Testis (tissue), 3 donors: ENCODE data around the gene GLDN. TPM values are rescaled to one million over a fixed set of nuclear protein-coding genes. Genes with fewer than 3 reads are reported as not detected.
A peak's percentile ranks its signal among the peaks of the same experiment; 100 is the strongest.

Experiments
- DNase-seq: peaks from one replicate; pipeline ENCODE4 v3.0.0-alpha.2; 2019
- H3K27ac ChIP-seq, 2 donors: fragments of 200-600 bp; sonication (generic); one replicate each; pipeline ENCODE4 v1.5.1; 2019
- H3K27me3 ChIP-seq: fragments of 200-600 bp; sonication (generic); one replicate; pipeline ENCODE4 v1.5.1; 2019
- H3K36me3 ChIP-seq: fragments of 200-600 bp; sonication (generic); one replicate; pipeline ENCODE4 v1.5.1; 2017; ENCODE audit warnings: low read depth; ENCODE audit errors: missing control alignments
- H3K4me1 ChIP-seq: fragments of 200-600 bp; sonication (generic); one replicate; pipeline ENCODE4 v1.5.1; 2019
- H3K4me3 ChIP-seq, 2 donors: fragments of 200-600 bp; sonication (generic); one replicate each; pipeline ENCODE4 v1.5.1; 2017 to 2019
- H3K9me3 ChIP-seq: fragments of 200-600 bp; sonication (generic); one replicate; pipeline ENCODE4 v1.5.1; 2017
- CTCF ChIP-seq, 3 experiments: fragments of 450-650 bp in 2 of 3; fragments of 200-600 bp in 1 of 3; sonication (generic) in 1 of 3; IDR thresholded peaks; one replicate each; pipeline ENCODE4 v1.5.1; 2016 to 2019; ENCODE audit warnings: antibody characterized with exemption in 3 of 3, mild to moderate bottlenecking in 2 of 3, moderate library complexity in 1 of 3
- POLR2A ChIP-seq: fragments of 450-650 bp; IDR thresholded peaks from one replicate; pipeline ENCODE4 v1.6.1; 2017; ENCODE audit warnings: antibody characterized with exemption, mild to moderate bottlenecking, moderate library complexity
- WGBS, 2 donors: methylation state at CpG; one replicate each; pipeline ENCODE4 v1.1.5; 2018; 5-methylcytosine and 5-hydroxymethylcytosine counted together
- intact Hi-C: fragments of 100-400 bp; cut with DNase I; formaldehyde crosslinking; loops from one replicate; pipeline ENCODE4 v1.15.1; 2023; ENCODE audit warnings: low total_unique reads
- polyA plus RNA-seq: library from polyadenylated mRNA; stranded (reverse); fragments of 350-450 nt; fragmentation: Illumina TruSeq; extraction: RNeasy Lipid Tissue Mini Kit (QIAGEN cat#74804); gene quantifications from one replicate; pipeline ENCODE4 v1.2.3, GENCODE V29; 2014; ENCODE audit warnings: low read depth, low replicate concordance; ENCODE audit not compliant: insufficient read depth
- total RNA-seq, 2 donors: library from RNA; depleted of rRNA; stranded (reverse); fragments of >200 nt; gene quantifications; one replicate each; pipeline ENCODE4 v1.2.3, GENCODE V29; 2016

GLDN gene
- total and polyA plus RNA-seq, 3 donors from 2014 or later = 0.37 to 1.3 (median 0.61) TPM

- peak; percentile 31 for DNase-seq
- Histone ChIP-seq H3K27me3 (no peaks in the 10 kb centered on the region), H3K27ac (peak overlapping the region in 1 of 2 donors; percentile 17), H3K4me3 (no peak overlapping the region), H3K4me1 (peaks cover 9% of the 10 kb centered on the region), H3K36me3 (no peaks in the 10 kb centered on the region), H3K9me3 (no peaks in the 10 kb centered on the region)
- intact Hi-C loops = no loop called here
- WGBS, 2 donors = 54 to 58% methylated on average over 4 of the region's 4 CpGs
- no peak for TF ChIP-seq POLR2A
- TF ChIP-seq CTCF (IDR thresholded peaks at IDR 0.05) = peak in 1 of 3 experiments; percentile 6
Observed at GRCh38 chr15:51349156-51349844, 7.8 kb downstream of the GLDN start.

DNA sequence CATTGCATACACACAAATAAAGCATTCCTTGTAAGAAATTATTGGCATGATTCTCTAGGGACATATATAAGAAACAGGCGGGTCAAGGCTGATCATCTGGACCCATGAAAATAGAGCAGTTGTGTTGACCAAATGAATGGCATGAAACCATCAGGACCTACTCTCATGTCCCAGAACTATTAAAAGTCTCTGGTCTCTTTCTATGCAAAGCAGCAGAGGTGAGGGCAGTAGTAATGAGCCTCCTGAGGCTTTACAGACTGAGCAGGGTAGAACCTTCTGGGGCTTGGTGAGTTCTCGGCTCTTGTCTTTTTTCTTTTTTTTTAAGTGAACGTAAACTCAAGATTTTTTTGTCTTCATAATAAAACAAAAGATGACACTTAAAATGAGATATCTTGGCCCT, 9.3 kb downstream of the GLDN start:
- no peak for DNase-seq
- Histone ChIP-seq H3K36me3 (no peaks in the 10 kb centered on the region), H3K27me3 (no peaks in the 10 kb centered on the region), H3K9me3 (no peaks in the 10 kb centered on the region), H3K27ac (no peak overlapping the region), H3K4me3 (no peak overlapping the region), H3K4me1 (peaks cover 6% of the 10 kb centered on the region)
- TF ChIP-seq CTCF (IDR thresholded peaks at IDR 0.05) = no peak
- TF ChIP-seq POLR2A = no peak
- intact Hi-C loops = no loop called here
- WGBS, 2 donors = 94 to 95% methylated on average over 3 of the region's 3 CpGs

DNA sequence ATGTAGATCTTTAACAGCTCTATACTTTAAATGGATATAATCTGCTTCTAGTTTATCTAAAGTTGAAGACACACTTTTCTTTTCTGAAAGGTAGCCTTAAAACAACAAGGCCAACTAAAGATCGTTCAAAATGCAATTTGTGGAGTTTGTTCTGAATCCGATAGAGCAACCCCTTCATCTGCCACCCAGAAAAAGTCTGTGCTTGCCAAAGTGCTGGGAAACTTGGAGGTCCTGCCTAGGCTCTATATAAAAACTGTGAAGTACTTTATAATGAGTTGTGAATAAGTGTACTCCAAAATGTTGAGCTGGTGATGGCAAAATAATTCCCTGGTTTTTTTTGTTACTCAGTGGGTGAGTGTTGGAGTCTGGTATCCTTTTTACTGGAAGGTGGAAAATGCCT, 12.5 kb downstream of the GLDN start:
- no peak for DNase-seq
- no peaks in the 10 kb centered on the region for H3K36me3 ChIP-seq
- WGBS, 2 donors = 53 to 82% methylated on average over 2 of the region's 2 CpGs
- H3K27ac ChIP-seq = no peak overlapping the region
- TF ChIP-seq CTCF (IDR thresholded peaks at IDR 0.05) (no peak), POLR2A (no peak)
- H3K4me3 ChIP-seq = no peak overlapping the region
- intact Hi-C loops = no loop called here
- peaks cover 2% of the 10 kb centered on the region for H3K4me1 ChIP-seq
- no peaks in the 10 kb centered on the region for H3K27me3 ChIP-seq
- no peaks in the 10 kb centered on the region for H3K9me3 ChIP-seq

DNA sequence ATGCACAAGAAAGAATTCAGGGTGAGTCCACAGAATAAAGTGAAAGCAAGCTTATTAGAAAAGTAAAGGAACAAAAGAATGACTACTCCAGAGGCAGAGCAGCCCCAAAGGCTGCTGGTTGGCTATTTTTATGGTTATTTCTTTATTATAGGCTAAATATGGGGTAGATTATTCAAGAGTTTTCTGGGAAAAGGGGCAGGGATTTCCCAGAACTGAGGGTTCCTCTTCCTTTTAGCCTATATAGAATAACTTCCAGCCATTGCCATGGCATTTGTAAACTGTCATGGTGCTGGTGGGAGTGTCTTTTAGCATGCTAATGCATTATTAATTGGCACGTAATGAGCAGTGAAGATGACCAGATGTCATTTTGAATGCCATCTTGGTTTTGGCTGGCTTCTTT, 13.6 kb downstream of the GLDN start:
- H3K9me3 ChIP-seq = no peaks in the 10 kb centered on the region
- no peak overlapping the region for H3K27ac ChIP-seq
- intact Hi-C loops = no loop called here
- TF ChIP-seq POLR2A = no peak
- TF ChIP-seq CTCF (IDR thresholded peaks at IDR 0.05) = no peak
- H3K36me3 ChIP-seq = no peaks in the 10 kb centered on the region
- DNase-seq = no peak
- H3K27me3 ChIP-seq = no peaks in the 10 kb centered on the region
- no peak overlapping the region for H3K4me3 ChIP-seq
- WGBS, 2 donors = 81 to 91% methylated on average over 1 of the region's 1 CpG
- no peaks in the 10 kb centered on the region for H3K4me1 ChIP-seq

- DNase-seq = no peak
- no peak for TF ChIP-seq CTCF (IDR thresholded peaks at IDR 0.05)
- no peak for TF ChIP-seq POLR2A
- Histone ChIP-seq H3K4me1 (no peaks in the 10 kb centered on the region), H3K27ac (no peak overlapping the region), H3K27me3 (no peaks in the 10 kb centered on the region), H3K36me3 (no peaks in the 10 kb centered on the region), H3K9me3 (no peaks in the 10 kb centered on the region), H3K4me3 (no peak overlapping the region)
- intact Hi-C loops = no loop called here
- WGBS, 2 donors = 84% methylated on average over 5 of the region's 5 CpGs
Observed at GRCh38 chr15:51356147-51356546, 14.7 kb downstream of the GLDN start.
